Upper lobe of left lung (tissue), 6 donors: ENCODE measurements around the gene ATP2B1. TPM values are rescaled to one million over a fixed set of nuclear protein-coding genes. Genes with fewer than 3 reads are reported as not detected.

Experiments used
- ATAC-seq, 2 donors: fragments of 200-7000 bp; cut with Tn5 transposase; one replicate each; pipeline ENCODE4 v1.9.1; 2022; ENCODE audit warnings: mild to moderate bottlenecking in 2 of 2, moderate library complexity in 2 of 2; ENCODE audit not compliant: low FRiP score in 2 of 2
- DNase-seq, 2 donors: peaks; one replicate each; pipeline ENCODE4 v3.0.0-alpha.2; 2019 to 2020
- H3K27ac ChIP-seq, 4 donors: fragments of 200-600 bp; sonication (generic); one replicate each; pipeline ENCODE4 v1.5.1; 2016 to 2019
- H3K27me3 ChIP-seq, 4 donors: fragments of 200-600 bp; sonication (generic); one replicate each; pipeline ENCODE4 v1.5.1; 2017 to 2019
- H3K36me3 ChIP-seq, 4 donors: fragments of 200-600 bp; sonication (generic); one replicate each; pipeline ENCODE4 v1.5.1; 2016 to 2019
- H3K4me1 ChIP-seq, 4 donors: fragments of 200-600 bp; sonication (generic); one replicate each; pipeline ENCODE4 v1.5.1; 2018 to 2019
- H3K4me3 ChIP-seq, 4 donors: fragments of 200-600 bp; sonication (generic); one replicate each; pipeline ENCODE4 v1.5.1; 2017 to 2019; ENCODE audit warnings: mild to moderate bottlenecking in 2 of 4, moderate library complexity in 1 of 4
- H3K9me3 ChIP-seq, 4 donors: fragments of 200-600 bp; sonication (generic); one replicate each; pipeline ENCODE4 v1.5.1; 2018 to 2019
- CTCF ChIP-seq, 6 experiments: fragments of 450-650 bp in 4 of 6; fragments of 200-600 bp in 2 of 6; sonication (generic) in 2 of 6; IDR thresholded peaks; one replicate each; pipeline ENCODE4 v1.5.1; 2016 to 2019; ENCODE audit warnings: antibody characterized with exemption in 6 of 6
- EP300 ChIP-seq, 4 donors: sonication (generic); formaldehyde crosslinking; IDR thresholded peaks; one replicate each; pipeline ENCODE4 v1.5.1; 2017; ENCODE audit warnings: antibody characterized with exemption in 4 of 4, control low read depth in 2 of 4
- POLR2A ChIP-seq, 4 donors: fragments of 450-650 bp; IDR thresholded peaks; one replicate each; pipeline ENCODE4 v1.5.1; 2016 to 2017; ENCODE audit warnings: antibody characterized with exemption in 4 of 4, mild to moderate bottlenecking in 2 of 4
- POLR2AphosphoS5 ChIP-seq, 2 donors: sonication (generic); formaldehyde crosslinking; IDR thresholded peaks; one replicate each; pipeline ENCODE4 v1.5.1; 2017; ENCODE audit warnings: antibody characterized with exemption in 2 of 2
- WGBS, 2 donors: methylation state at CpG; one replicate each; pipeline ENCODE4 v1.1.5; 2017 to 2018; 5-methylcytosine and 5-hydroxymethylcytosine counted together
- total RNA-seq, 6 donors: library from RNA; depleted of rRNA in 4 of 6; stranded (reverse); fragments of >200 nt in 4 of 6; gene quantifications; one replicate each; pipeline versions ENCODE4 v1.1.0 to v1.2.1, GENCODE V29; 2016 to 2021
- donor health status: DM: no; HTN: no; CAD: no; lungs with moderate emphysema.
- donor health status: DM: no; HTN: yes; CAD: no; lungs with severe emphysema.

The ATP2B1 gene
- total RNA-seq, 6 donors from 2014 or later = 15.2 to 50.0 (median 36.3) TPM

GRCh38 chr12:89689306-89689705 is 19.3 kb downstream of the ATP2B1 start:
- ATAC-seq (no peak), DNase-seq (no peak)
- 89 to 91% methylated on average over 3 of the region's 3 CpGs for WGBS, 2 donors
- TF ChIP-seq CTCF (IDR thresholded peaks at IDR 0.05) = no peak
- no peak for TF ChIP-seq POLR2A (IDR thresholded peaks at IDR 0.05)
- no peak for TF ChIP-seq POLR2AphosphoS5 (IDR thresholded peaks at IDR 0.05)
- TF ChIP-seq EP300 (IDR thresholded peaks at IDR 0.05) = no peak
- Histone ChIP-seq H3K9me3 (no peaks in the 10 kb centered on the region), H3K27ac (no peak overlapping the region), H3K4me1 (peaks cover 13 to 27% (median 19%) of the 10 kb centered on the region in 4 donors), H3K4me3 (no peak overlapping the region), H3K27me3 (no peaks in the 10 kb centered on the region), H3K36me3 (no peaks in the 10 kb centered on the region)

- H3K9me3 ChIP-seq = peaks cover 0 to 12% (median 5%) of the 10 kb centered on the region in 4 donors
- no peak for TF ChIP-seq CTCF (IDR thresholded peaks at IDR 0.05)
- H3K4me1 ChIP-seq = peaks cover 0 to 13% (median 0%) of the 10 kb centered on the region in 4 donors
- no peaks in the 10 kb centered on the region for H3K36me3 ChIP-seq
- 83 to 92% methylated on average over 2 of the region's 2 CpGs for WGBS, 2 donors
- no peak overlapping the region for H3K27ac ChIP-seq
- ATAC-seq (no peak), DNase-seq (no peak)
- no peak overlapping the region for H3K4me3 ChIP-seq
- no peaks in the 10 kb centered on the region for H3K27me3 ChIP-seq
These were observed 22.3 kb downstream of the ATP2B1 start for GRCh38 chr12:89686311-89686710.

GRCh38 chr12:89685363-89685972 is 23.2 kb downstream of the ATP2B1 start:
- DNase-seq = no peak
- ATAC-seq = no peak

GRCh38 chr12:89684136-89684535 is 24.5 kb downstream of the ATP2B1 start:
- Histone ChIP-seq H3K9me3 (peaks cover 5 to 20% (median 5%) of the 10 kb centered on the region in 4 donors), H3K27me3 (no peaks in the 10 kb centered on the region), H3K36me3 (no peaks in the 10 kb centered on the region), H3K4me1 (peaks cover 0 to 10% (median 0%) of the 10 kb centered on the region in 4 donors), H3K27ac (no peak overlapping the region), H3K4me3 (no peak overlapping the region)
- WGBS, 2 donors = 83 to 87% methylated on average over 3 of the region's 3 CpGs
- no peak for TF ChIP-seq POLR2A (IDR thresholded peaks at IDR 0.05)
- TF ChIP-seq POLR2AphosphoS5 (IDR thresholded peaks at IDR 0.05) = no peak
- no peak for TF ChIP-seq CTCF (IDR thresholded peaks at IDR 0.05)
- TF ChIP-seq EP300 (IDR thresholded peaks at IDR 0.05) = no peak
- DNase-seq (no peak), ATAC-seq (no peak)

More at GRCh38 chr12:89685363-89685972, 23.2 kb downstream of the ATP2B1 start:
- peaks cover 4 to 20% (median 5%) of the 10 kb centered on the region in 4 donors for H3K9me3 ChIP-seq
- no peaks in the 10 kb centered on the region for H3K27me3 ChIP-seq
- no peak overlapping the region for H3K27ac ChIP-seq
- no peak overlapping the region for H3K4me3 ChIP-seq
- peaks cover 0 to 10% (median 0%) of the 10 kb centered on the region in 4 donors for H3K4me1 ChIP-seq
- no peak for TF ChIP-seq EP300 (IDR thresholded peaks at IDR 0.05)
- TF ChIP-seq POLR2AphosphoS5 (IDR thresholded peaks at IDR 0.05) = no peak
- no peak for TF ChIP-seq POLR2A (IDR thresholded peaks at IDR 0.05)
- no peak for TF ChIP-seq CTCF (IDR thresholded peaks at IDR 0.05)
- H3K36me3 ChIP-seq = no peaks in the 10 kb centered on the region

- no peak for DNase-seq
- 86 to 95% methylated on average over 3 of the region's 3 CpGs for WGBS, 2 donors
- H3K9me3 ChIP-seq = peaks cover 5 to 20% (median 5%) of the 10 kb centered on the region in 4 donors
- no peaks in the 10 kb centered on the region for H3K27me3 ChIP-seq
- no peak for ATAC-seq
- H3K4me3 ChIP-seq = no peak overlapping the region
- H3K27ac ChIP-seq = no peak overlapping the region
- no peaks in the 10 kb centered on the region for H3K36me3 ChIP-seq
- no peak for TF ChIP-seq EP300 (IDR thresholded peaks at IDR 0.05)
- H3K4me1 ChIP-seq = peaks cover 0 to 7% (median 0%) of the 10 kb centered on the region in 4 donors
These were observed 26.4 kb downstream of the ATP2B1 start for GRCh38 chr12:89682284-89682683.
